HG03469 (cell line): ENCODE data around the gene SFT2D1.
A peak's percentile ranks its signal among the peaks of the same experiment; 100 is the strongest.

ENCODE experiments used
- ATAC-seq: cut with Tn5 transposase; IDR thresholded peaks from one replicate; pipeline ENCODE4 v1.9.1; 2021; ENCODE audit warnings: mild to moderate bottlenecking, moderate library complexity, moderate number of reproducible peaks; ENCODE audit not compliant: unreplicated experiment

The SFT2D1 gene

GRCh38 chr6:166335378-166336302, 6.7 kb downstream of the SFT2D1 start:
- peak; percentile 45 for ATAC-seq

- ATAC-seq = no peak
Observed at GRCh38 chr6:166334878-166335277, 7.5 kb downstream of the SFT2D1 start.

GRCh38 chr6:166333172-166333995, 9.0 kb downstream of the SFT2D1 start:
- peak; percentile 50 for ATAC-seq

GRCh38 chr6:166331503-166332415, 10.6 kb downstream of the SFT2D1 start:
- ATAC-seq = no peak

GRCh38 chr6:166330612-166331011, 11.7 kb downstream of the SFT2D1 start:
- no peak for ATAC-seq

GRCh38 chr6:166325383-166326042, 16.8 kb downstream of the SFT2D1 start:
- ATAC-seq = peak; percentile 68

GRCh38 chr6:166323395-166323794, 18.9 kb downstream of the SFT2D1 start:
- no peak for ATAC-seq

- no peak for ATAC-seq
Observed at GRCh38 chr6:166318649-166319600, 23.4 kb downstream of the SFT2D1 start.

GRCh38 chr6:166318227-166318626, 24.1 kb downstream of the SFT2D1 start:
- no peak for ATAC-seq

- ATAC-seq = no peak
Observed at GRCh38 chr6:166317261-166318212, 24.8 kb downstream of the SFT2D1 start.

GRCh38 chr6:166315436-166315835, 26.9 kb downstream of the SFT2D1 start:
- ATAC-seq = no peak

GRCh38 chr6:166314454-166314853, 27.9 kb downstream of the SFT2D1 start:
- ATAC-seq = no peak

GRCh38 chr6:166313255-166314070, 28.9 kb downstream of the SFT2D1 start:
- peak; percentile 72 for ATAC-seq

GRCh38 chr6:166312832-166313231, 29.5 kb downstream of the SFT2D1 start:
- no peak for ATAC-seq

- no peak for ATAC-seq
Observed at GRCh38 chr6:166310634-166311033, 31.7 kb downstream of the SFT2D1 start.

- ATAC-seq = no peak
Observed at GRCh38 chr6:166309977-166310376, 32.4 kb downstream of the SFT2D1 start.
